ENCODE results near the gene PAPPA2. TPM values are rescaled to one million over a fixed set of nuclear protein-coding genes. Genes with fewer than 3 reads are reported as not detected.
"Not testable (repeated sequence)": the region's sequence is repeated elsewhere in the genome, so short reads cannot be mapped to it uniquely, and the experiment has no call there.

PAPPA2 gene
- total RNA-seq, 1 donor from 2014 or later, result 2.4 TPM

DNA sequence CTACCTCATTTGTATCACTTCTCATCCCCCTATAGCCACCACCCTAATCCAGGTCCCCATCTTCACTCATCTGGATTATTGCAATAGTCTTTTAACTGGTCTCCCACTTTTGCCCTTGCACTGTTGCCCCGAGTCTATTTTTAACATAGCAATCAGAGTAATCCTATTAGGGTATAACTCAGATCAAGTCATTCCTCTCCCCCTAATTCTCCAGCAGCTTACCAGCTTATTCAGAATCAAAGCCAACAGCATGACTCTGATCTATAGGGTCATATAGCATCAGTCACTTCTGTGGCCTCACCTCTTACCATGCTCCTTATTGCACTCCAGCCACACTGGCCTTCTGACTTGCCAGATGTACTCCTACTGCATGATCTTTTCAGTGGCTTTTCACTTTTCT is 140.7 kb downstream of the PAPPA2 start:
- DNase-seq (ENCODE audit: low spot score), result no peak

DNA sequence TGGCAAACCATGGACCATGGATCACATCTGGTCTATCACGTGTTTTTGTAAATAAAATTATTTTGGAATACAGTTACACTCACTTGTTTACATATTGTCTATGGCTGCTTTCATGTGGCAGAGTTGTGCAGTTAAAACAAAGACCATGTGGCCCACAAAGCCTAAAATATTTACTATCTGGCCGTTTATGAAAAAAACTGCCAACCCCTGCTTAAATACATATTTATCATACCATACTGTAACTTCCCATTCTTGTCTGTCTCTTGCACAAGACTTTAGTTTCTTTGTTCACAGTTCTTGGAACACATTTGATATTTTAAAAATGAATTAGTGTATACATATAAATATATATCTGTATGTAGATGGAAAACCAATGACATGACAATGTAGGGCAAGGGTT is 141.5 kb downstream of the PAPPA2 start:
- peak; percentile 1 for DNase-seq (ENCODE audit: low spot score)

DNA sequence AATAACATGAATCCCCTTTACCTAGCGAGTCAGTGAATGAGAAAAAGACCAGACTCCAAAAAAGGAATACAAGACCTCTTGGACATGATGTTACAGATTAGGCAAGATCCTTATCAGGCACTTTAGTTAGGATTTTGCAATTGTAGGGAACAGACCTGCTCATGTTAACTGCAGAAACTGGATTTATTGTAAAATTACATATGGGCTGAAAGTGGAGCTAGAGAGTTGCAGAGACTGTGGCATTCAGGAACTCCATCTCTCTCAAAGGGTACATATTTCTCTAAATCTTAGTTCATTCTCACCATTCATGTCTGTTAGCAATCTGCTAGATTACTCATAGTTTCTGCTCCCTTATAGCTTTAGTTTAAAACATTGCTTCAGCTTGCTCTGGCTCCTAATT is 142.2 kb downstream of the PAPPA2 start:
- DNase-seq (ENCODE audit: low spot score), result peak; percentile 58

DNA sequence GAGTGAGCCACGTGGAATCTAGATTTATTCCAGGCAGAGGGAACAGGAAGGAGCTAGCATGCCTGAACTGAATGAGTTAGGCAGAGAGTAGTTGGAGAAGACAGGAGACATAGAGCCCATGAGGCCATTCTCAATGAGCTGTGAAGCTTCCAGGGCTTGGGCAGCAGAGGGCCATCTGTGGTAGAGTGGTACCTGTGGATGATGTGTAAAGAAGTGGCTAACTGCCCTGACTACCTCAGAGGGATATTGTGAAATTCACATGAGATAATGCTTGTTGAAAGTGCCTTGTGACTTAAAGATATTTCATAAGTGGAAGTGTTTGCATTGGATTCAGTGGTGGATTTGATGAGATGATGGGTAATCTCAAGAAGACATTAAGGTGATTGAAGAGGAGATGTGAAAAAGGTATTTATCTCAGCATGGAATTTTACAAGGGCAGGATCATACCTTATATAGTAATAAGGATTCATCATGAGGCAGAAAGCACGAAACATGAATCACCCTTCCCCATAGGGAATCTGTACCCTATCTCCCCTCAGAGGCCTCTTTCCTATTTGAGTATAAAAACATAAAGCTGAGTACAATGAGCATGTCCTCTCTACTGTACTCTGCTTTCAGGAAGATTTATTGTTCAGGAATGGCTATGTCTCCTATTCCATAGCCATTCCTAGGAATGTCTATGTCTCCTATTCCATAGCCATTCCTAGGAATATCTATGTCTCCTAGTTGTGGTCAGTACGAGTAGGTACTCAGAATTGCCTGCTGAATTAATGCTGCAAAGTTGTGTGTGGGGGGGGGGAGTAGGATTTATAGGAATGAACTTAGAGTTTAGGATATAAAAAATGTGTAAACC is 146.8 kb downstream of the PAPPA2 start:
- peak; percentile 8 for DNase-seq (ENCODE audit: low spot score)

DNA sequence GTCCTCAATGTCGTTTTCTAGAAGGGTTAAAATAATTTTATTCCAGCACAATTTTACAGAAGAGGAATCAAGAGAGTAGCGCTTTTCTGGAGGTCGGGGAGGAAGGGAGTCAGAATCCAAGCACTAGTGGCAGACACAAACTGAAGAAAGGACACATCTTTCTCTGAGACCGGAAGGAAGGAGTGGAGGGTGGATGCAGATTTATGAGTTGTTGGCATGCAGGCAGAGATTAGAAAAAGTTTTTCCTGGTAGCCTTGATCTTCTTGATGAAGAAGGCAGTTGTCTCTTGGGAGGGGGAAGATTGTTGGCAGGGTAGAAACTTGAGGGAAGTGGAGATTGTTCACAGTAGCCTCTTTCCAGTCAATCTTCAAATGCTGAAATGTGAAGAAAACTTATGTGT is 149.8 kb downstream of the PAPPA2 start:
- DNase-seq (ENCODE audit: low spot score), result no peak

DNA sequence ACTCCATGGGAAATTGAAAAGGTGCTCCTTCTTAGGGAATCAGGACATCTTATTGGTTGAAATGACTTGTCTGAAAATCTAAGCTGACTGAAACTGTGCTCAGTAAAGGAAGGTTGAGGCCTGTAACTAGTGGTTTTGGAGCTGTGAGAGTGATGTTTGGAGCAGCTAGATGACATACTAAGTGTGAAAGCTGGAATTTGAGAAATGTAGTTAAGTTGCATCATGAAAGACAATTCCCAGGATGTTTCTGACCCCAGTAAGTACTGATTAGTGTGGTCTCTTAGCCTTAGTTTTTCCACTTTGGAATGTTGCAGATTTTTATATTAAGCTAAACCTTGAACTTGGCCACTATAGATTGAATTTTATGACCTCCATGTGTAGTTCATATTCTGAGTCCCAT is 154.9 kb downstream of the PAPPA2 start:
- DNase-seq (ENCODE audit: low spot score), result no peak

DNA sequence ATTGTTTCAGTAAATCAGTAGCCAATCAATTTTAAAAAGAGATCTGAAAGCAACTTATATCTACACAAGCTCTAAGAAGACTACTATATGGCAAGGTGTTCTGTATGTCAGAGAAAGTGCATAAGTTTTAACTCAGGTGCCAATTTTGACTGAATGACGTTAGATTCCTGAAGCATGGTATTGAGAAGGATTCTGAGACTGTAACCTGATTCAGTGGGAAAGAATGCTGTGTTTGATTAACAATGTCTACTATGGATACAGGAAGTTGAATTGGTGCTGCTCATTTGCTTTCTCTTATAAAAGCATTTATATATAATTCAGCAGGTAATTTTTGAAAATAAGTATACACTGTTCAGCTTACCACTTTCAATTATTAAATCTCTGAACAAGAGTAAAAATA is 156.3 kb downstream of the PAPPA2 start:
- DNase-seq (ENCODE audit: low spot score), result no peak

DNA sequence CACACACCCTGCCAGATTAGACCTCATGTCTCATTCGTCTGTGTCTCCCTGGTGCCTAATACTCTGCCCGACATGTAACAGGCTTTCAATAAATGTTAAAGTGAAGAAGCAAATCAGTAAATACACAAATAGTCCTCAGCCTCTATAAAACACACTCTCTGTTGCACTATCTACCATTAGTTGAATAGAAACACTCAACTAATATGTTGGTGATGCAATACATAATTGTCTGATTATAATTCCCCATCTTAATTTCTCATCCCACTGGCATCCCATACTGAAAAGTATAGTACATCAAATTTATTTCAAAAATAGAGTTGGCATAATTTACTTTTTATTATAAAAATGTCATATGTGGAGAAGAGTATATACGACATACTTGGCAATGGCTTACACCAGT is 162.4 kb downstream of the PAPPA2 start:
- DNase-seq (ENCODE audit: low spot score), result no peak

DNA sequence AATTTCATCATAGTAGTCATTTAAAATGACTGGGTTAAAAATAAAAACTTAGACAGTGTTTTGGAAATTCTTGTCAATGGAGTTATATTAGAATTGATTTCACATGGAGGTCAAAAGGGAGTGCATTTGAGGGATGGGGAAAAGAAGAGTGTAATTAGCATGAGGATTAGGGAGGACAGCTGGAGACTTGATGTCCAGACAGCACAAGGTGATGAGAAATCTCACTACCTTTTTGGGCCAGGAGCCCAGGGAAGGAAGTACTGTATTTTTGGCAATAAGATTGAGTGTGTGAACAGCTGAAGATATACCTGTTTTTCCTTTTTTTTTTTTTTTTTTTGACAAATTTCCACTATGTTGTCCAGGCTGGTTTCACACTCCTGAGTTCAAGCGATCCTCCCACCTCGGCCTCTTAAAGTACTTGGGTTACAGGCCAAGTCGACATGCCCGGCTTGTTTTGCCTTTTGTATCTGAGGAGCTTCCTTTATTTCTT is 163.6 kb downstream of the PAPPA2 start:
- no peak for DNase-seq (ENCODE audit: low spot score)

DNA sequence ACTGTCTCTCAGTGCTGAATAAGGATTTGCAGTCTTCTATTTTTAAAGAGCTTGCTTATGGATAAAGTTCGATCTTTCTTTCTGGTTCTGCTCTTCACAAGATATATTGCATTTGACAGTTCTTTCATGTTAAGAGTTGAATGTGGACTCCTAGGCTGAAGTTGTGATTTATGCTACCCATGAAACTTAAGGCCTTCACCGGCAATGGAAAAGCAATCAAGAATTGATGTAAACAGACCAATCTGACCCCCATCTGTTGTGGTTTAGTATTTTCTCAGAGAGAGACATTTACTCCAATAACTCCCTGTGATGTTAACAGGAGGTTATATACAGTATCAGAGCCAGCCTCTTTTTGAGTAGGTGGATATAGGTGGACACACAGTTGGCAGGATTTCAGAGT is 165.8 kb downstream of the PAPPA2 start:
- no peak for DNase-seq (ENCODE audit: low spot score)

DNA sequence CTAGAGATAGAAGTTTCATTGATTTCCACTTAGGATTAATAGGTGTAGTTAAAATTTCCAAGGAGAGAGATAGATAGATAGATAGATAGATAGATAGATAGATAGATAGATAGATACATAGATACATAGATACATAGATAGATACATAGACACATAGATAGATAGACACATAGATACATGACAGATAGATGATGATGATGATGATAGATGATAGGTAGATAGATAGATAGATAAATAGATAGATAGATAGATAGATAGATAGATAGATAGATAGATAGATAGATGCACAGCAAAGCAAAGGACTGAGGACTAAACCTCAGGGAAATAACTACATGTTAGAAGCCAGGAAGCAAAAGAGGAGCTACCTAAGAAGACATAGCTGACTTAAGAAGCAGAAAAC is 171.8 kb downstream of the PAPPA2 start:
- not testable (repeated sequence) for DNase-seq (ENCODE audit: low spot score)

DNA sequence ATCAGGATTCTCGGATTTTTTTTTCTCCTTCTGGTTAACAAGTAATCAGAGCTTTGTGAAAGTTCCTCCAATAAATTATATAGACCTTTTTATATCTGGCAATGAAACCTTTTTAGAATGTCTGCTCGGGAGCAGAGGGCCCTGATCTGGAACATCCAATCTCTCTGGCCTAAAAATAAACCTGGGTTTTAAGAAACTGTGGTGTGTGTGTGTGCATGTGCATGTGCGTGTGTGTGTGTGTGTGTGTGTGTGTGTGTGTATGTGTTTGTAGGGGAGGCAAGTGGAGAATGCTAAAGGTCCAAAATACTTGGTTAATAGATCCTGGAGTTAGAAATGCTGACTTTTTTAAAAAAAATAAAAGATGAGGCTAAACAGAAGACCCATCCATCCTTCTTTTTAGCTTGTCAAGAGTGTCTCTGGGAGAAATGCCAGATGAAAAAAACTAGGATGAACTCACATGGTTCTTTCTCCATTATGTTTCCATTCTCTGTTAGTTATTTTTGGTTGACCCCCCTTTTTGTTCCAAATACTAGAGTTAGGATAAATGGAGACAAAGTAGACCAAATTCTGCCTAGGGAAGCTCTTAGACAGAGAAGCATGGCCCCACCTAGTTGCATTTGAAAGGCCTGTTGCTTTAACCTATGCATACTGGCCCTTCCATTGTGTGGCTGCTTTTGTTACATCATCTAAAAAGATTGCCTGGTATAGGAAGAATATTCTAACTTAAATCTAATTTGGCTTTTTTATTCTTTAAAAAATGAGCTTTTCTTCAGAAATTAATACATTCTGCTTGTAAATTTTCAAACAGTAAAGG is 175.9 kb downstream of the PAPPA2 start:
- DNase-seq (ENCODE audit: low spot score), result no peak

DNA sequence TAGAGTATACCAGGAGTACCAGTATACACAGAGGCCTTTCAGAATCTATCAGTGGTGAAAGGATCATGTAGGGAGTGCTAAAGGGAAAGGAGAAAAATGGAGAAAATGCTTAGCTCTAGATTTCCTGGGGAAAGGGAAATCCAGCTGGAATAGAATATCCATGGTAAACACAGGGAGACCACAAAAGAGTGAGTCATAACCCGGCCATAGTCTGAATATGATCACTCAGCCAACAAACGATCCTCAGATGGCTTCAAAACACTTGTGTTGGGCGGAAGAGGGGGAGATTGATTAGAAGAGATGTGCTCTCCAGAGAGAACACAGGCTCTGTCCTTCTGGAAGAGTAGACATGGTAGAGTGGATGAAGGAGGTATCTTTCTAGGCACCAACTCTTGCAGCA is 180.6 kb downstream of the PAPPA2 start:
- no peak for DNase-seq (ENCODE audit: low spot score)

DNA sequence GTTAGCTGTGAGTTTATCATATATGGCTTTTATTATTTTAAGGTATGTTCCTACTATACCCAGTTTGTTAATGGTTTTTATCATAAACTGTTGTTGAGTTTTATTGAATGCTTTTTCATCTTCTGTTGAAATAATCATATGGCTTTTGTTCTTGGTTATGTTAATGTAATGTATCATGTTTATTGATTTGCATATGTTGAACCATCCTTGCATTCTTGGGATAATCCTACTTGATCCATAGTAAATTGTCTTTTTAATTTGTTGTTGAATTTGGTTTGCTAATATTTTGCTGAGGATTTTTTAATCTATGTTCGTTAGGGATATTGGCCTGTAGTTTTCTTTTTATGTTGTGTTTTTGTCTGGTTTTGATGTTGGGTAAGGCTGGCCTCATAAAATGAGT is 185.6 kb downstream of the PAPPA2 start:
- DNase-seq (ENCODE audit: low spot score), result no peak

DNA sequence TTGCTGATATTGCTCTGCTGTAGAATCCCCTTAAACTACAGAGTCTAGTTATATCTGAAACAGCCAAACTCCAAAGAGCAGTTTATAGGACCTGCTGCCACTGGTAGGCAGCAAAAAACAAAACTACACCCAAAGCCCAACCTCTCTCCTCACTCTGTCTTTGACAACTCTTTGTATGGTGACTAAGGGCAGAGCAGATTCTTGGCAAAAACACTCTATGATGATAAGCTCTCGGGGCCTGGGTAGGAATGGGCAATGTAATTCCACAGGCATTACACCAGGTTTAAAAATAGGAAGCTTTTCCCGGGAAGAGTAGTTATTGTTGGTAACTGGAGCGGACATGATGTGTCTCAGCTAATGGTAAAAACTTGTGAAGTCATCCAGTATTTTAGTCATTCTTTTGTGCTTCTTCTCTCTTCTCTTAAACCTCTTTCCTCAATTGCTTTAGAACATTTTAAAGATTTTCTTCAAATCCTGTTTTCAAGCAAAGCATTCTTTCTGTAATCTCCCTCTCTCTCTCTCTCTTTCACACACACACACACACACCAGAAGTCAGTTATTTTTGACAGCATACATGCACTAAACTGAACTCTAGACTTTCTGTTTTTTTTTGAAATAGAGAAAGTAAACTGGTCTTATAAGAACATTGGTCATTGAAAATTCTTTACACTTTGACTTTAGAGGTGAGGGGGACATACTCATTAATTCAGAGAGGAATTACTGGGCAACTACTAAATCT is 193.5 kb downstream of the PAPPA2 start:
- DNase-seq (ENCODE audit: low spot score), result peak; percentile 93

DNA sequence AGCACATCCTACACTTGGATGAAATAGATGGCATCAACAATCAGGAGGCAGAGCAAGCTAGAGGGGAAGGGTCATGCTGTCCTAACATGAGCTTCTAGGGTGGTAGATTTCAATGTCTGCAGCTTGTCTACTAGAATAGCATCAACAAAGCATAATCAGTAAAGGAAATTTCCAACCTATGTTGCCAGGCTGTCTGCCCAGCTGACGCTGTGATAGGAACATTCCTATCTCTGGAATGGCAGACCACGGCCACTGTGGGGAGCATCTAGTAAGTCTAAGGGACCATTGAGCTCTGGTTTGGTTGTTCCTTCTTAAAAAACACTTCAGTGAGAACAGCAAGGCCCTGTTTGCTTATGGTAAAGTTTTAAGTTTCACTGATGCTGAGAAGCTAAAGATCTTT is 206.8 kb downstream of the PAPPA2 start:
- DNase-seq (ENCODE audit: low spot score), result no peak

DNA sequence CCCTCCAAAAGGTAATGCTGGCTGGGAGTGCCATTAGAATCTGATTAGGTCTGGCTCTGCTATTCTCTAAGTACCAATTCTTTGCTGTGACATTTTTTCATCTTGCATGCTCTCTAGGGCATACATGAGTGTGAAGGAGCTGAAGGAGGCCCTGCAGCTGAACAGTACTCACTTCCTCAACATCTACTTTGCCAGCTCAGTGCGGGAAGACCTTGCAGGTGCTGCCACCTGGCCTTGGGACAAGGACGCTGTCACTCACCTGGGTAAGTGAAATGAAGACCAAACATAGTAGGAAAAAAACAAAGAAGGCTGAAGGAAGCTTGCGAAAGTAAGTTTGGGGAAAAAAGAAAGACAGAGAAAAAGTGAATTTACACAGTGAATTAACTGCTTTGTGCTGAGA is 207.9 kb downstream of the PAPPA2 start:
- DNase-seq (ENCODE audit: low spot score), result no peak

DNA sequence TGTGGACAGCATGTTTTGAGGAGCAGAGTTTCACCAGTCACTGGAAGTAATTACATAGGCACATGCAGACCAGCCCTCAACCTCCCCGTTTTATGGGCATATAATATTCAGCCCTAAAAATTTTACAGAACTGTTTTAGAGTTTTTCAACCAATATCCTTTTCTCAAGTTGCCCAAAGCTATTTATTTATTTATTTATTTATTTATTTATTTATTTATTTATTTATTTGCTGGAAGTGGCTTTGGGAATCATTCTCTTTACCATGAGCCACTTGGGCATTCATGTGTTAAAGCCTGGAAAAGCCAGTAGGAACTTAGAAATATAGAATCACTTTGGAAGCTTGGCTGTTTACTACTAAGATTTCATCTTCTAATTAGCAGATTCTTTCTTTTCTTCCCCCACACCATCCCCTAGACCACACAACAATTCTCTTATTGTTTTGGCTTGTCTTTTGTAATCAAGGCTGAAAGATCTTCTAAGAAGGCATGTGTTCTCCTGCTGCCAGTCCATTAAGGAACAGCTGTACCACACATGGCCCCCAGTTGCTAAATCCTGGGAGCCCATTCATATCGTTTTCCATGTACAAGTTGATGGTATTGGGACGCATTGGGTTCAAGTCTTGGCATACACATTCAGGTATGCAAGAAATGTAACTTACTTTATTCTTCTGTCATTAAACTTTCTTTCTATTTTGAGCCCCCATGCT is 220.0 kb downstream of the PAPPA2 start:
- no peak for DNase-seq (ENCODE audit: low spot score)

DNA sequence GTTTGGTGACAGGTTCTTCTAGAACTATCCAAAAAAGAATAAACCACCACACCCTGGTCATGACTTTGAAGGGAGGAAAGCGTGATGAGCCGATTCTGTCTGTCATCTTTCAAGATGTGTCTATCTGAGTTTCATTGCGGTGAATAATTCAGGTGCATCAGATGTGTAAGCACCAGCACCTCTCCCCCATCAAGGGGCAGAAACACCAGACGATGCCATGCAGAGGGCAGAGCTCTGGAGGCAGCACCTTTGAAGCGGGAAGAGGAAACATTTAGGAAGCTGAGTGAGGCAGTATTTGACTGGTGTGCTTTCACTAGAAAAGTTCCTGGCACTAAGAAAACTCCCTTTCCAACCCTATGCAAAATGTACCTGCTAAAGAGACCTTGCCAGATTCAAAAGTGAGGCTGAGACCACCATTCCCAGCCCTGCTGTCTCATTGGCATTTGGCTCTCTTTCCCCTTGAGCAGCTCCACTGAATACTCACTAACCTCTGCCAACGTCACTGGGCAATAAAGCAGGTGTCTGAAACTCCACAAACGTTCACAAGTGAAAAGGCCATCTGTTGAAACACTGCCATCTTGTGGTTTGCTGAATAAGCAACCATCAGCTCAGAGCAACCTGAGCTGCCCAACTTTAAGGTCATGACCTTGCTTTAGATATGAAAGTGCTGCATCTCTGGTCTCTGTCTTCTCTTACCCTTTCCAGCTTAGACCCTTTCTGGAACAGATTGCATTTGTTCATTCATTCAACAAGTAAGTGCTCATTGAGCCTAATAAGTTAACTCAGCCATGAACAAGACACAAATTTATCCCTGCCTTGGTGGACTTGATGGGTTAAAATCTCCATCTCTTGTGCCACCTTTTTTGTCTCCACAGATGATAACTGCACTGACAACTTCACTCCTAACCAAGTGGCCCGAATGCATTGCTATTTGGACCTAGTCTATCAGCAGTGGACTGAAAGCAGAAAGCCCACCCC is 228.6 kb downstream of the PAPPA2 start:
- DNase-seq (ENCODE audit: low spot score), result peak; percentile 54

DNA sequence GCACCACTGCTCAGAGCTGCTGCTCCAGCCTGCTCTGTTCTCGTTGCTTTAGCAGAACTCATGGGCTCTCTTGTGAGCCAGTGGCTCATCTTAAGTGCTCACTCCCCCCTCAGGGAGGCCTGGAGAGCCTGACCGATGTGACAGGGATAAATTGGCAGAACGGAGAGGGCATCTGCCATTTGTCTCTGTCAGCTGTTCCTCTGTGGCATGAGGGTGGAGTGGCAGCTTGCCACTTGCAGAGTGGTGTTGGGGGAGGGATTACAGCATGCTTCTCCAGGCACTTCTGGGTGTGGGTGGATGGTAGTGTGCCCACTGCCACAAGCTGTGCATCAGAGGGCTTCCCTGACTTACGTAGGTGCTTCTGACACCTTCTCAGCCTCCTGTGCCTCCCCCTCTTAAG is 229.5 kb downstream of the PAPPA2 start:
- DNase-seq (ENCODE audit: low spot score), result no peak

Measured in umbilical cord (tissue), 2 donors.